ENCODE results near the gene FLT1. TPM values are rescaled to one million over a fixed set of nuclear protein-coding genes. Genes with fewer than 3 reads are reported as not detected.

Gene FLT1
- total RNA-seq, 1 donor from 2014 or later: not detected

DNA sequence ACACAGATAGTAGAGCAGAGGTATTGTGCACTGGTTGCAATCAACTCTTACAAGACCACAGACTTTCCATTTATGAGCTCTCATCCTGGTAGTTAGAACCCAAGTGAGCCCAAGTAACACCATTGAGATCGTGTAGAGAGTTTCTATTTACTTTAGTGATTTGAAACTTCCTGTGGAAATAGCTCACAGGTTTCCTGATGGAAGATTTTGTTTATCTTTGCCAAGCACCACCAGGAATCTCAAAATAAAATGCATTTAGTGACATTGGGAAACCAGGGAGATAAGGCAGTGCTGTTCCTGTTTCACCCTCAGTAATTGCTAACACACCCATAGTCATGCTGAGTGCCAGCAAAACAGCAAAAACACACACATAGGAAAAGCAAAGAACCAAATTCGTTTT is 102.5 kb downstream of the FLT1 start:
- no peak overlapping the region for H3K4me3 Mint-ChIP-seq
- no peaks in the 10 kb centered on the region for H3K36me3 Mint-ChIP-seq (ENCODE audit: low read depth)
- no peak for DNase-seq (ENCODE audit: low read depth, low spot score)
- no peaks in the 10 kb centered on the region for H3K9me3 Mint-ChIP-seq
- H3K27me3 Mint-ChIP-seq (ENCODE audit: low read depth): peaks cover 5% of the 10 kb centered on the region
- TF ChIP-seq, protein P1, sequence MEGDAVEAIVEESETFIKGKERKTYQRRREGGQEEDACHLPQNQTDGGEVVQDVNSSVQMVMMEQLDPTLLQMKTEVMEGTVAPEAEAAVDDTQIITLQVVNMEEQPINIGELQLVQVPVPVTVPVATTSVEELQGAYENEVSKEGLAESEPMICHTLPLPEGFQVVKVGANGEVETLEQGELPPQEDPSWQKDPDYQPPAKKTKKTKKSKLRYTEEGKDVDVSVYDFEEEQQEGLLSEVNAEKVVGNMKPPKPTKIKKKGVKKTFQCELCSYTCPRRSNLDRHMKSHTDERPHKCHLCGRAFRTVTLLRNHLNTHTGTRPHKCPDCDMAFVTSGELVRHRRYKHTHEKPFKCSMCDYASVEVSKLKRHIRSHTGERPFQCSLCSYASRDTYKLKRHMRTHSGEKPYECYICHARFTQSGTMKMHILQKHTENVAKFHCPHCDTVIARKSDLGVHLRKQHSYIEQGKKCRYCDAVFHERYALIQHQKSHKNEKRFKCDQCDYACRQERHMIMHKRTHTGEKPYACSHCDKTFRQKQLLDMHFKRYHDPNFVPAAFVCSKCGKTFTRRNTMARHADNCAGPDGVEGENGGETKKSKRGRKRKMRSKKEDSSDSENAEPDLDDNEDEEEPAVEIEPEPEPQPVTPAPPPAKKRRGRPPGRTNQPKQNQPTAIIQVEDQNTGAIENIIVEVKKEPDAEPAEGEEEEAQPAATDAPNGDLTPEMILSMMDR (conservative IDR thresholded peaks at IDR 0.05): no peak
- no peak overlapping the region for H3K27ac Mint-ChIP-seq (ENCODE audit: unreplicated experiment)
- H3K4me1 Mint-ChIP-seq: no peaks in the 10 kb centered on the region

DNA sequence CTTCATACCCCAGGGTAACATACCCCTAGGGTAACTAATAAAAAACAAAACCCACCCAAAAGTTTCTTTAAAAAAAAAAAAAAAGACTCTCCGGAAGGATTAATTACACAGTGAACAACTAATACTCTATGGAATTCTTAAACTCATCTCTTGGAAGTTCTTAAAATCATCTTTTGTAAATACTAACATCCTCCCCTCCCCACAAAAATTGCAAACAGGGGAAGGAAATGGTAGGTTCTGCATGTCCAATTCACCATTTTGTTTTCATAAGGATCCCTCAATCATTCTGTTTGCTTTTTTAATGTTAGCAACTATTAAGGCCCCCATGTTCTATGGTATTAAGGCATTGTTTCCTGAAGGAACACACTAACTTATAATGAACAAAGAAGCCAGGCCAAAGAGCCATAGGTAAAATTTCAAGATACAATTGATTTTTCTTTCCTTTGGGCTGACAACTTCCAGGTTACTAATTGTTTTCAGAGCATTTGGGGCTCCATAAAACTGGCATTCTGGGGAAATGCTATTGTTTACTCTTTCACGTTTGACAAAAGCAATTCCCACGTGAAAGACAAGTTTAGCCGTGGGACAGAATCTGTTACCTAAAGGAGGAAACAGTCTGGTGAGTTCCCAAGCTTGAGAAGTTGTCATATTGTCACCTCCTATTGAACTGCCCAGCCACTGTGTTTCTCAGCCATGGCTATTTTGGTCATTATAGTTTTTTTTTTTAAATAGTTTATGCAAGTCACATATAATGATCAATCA is 107.0 kb downstream of the FLT1 start:
- Mint-ChIP-seq H3K27ac (ENCODE audit: unreplicated experiment) (no peak overlapping the region), H3K36me3 (ENCODE audit: low read depth) (no peaks in the 10 kb centered on the region), H3K27me3 (ENCODE audit: low read depth) (peaks cover 8% of the 10 kb centered on the region), H3K4me3 (no peak overlapping the region), H3K9me3 (no peaks in the 10 kb centered on the region), H3K4me1 (no peaks in the 10 kb centered on the region)
- TF ChIP-seq, protein P1 (conservative IDR thresholded peaks at IDR 0.05): no peak
- no peak for DNase-seq (ENCODE audit: low read depth, low spot score)

DNA sequence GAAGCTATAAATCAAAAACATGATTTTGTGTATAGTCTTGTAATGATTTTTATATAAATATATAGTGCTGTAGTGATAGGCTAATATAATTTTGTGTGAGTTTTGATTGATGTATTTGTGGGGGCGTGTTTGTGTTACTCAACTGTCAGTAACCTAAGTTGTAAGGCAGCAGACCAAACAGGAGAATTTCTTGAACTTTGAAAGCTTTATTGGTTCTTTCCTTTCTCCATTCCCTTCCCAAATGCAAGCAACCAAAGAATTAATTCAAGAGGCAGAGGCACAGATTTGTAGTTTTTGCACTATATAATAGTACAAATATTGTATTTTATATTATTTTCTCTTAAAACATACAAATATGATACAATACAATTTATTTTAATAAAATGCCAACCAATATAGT is 109.6 kb downstream of the FLT1 start:
- Mint-ChIP-seq H3K9me3 (no peaks in the 10 kb centered on the region), H3K4me1 (no peaks in the 10 kb centered on the region), H3K27ac (ENCODE audit: unreplicated experiment) (no peak overlapping the region), H3K36me3 (ENCODE audit: low read depth) (no peaks in the 10 kb centered on the region), H3K4me3 (no peak overlapping the region), H3K27me3 (ENCODE audit: low read depth) (peaks cover 8% of the 10 kb centered on the region)
- TF ChIP-seq, protein P1 (conservative IDR thresholded peaks at IDR 0.05): no peak
- DNase-seq (ENCODE audit: low read depth, low spot score): no peak

DNA sequence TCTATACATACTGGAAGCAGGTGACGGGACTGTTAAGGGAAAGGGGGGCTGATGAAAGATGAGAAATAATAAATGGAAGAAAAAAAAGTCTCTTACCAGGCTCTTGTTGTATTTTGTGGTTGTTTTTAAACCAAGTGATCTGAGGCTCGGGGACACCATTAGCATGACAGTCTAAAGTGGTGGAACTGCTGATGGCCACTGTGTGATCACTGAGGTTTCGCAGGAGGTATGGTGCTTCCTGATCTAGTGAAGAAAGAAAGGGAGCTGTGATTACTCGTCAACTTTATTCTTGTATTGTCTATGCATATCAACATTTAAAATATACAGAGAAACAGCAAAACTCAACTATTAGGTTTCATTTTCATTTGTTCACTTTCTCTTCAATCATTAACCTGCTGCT is 110.1 kb downstream of the FLT1 start:
- peaks cover 5% of the 10 kb centered on the region for H3K27me3 Mint-ChIP-seq (ENCODE audit: low read depth)
- no peak for DNase-seq (ENCODE audit: low read depth, low spot score)
- H3K4me3 Mint-ChIP-seq: no peak overlapping the region
- TF ChIP-seq, protein P1 (conservative IDR thresholded peaks at IDR 0.05): no peak
- H3K36me3 Mint-ChIP-seq (ENCODE audit: low read depth): no peaks in the 10 kb centered on the region
- no peaks in the 10 kb centered on the region for H3K9me3 Mint-ChIP-seq
- H3K4me1 Mint-ChIP-seq: no peaks in the 10 kb centered on the region
- no peak overlapping the region for H3K27ac Mint-ChIP-seq (ENCODE audit: unreplicated experiment)

DNA sequence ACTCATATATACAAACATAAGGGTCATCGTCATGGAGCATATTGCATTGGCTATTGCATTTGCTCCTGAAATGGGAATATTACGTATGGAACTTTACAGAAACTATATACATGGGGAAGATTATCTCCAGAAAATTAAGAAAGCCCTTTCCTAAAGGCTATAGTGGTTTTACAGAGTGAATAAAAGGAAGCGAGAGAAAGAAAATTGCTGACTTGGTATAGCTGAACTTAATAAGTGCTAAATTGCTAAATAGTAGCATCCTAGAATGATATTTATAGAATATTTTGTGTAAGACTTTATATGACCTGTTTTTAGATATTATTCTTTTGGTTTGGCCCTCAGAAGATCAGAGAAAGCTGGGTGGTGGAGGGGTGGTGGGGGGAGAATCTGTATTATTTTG is 114.6 kb downstream of the FLT1 start:
- Mint-ChIP-seq H3K4me3 (no peak overlapping the region), H3K4me1 (no peaks in the 10 kb centered on the region), H3K9me3 (no peaks in the 10 kb centered on the region), H3K27me3 (ENCODE audit: low read depth) (no peaks in the 10 kb centered on the region), H3K36me3 (ENCODE audit: low read depth) (no peaks in the 10 kb centered on the region), H3K27ac (ENCODE audit: unreplicated experiment) (no peak overlapping the region)
- DNase-seq (ENCODE audit: low read depth, low spot score): no peak
- TF ChIP-seq, protein P1 (conservative IDR thresholded peaks at IDR 0.05): no peak

All from neural crest cell (in vitro differentiated cells).